Ascending aorta (tissue), 2 donors: Measurements from ENCODE around the gene NCSTN. TPM values are rescaled to one million over a fixed set of nuclear protein-coding genes. Genes with fewer than 3 reads are reported as not detected.

Experiments used
- DNase-seq, 2 donors: peaks; one replicate each; pipeline ENCODE4 v3.0.0-alpha.2; 2019; ENCODE audit warnings: low spot score in 2 of 2
- H3K27ac ChIP-seq, 2 donors: fragments of 200-600 bp; sonication (generic); one replicate each; pipeline ENCODE4 v1.5.1; 2016 to 2017; ENCODE audit warnings: mild to moderate bottlenecking in 1 of 2
- H3K27me3 ChIP-seq: fragments of 200-600 bp; sonication (generic); one replicate; pipeline ENCODE4 v1.5.1; 2017
- H3K36me3 ChIP-seq, 2 donors: fragments of 200-600 bp; sonication (generic); one replicate each; pipeline ENCODE4 v1.5.1; 2016
- H3K4me1 ChIP-seq, 2 donors: fragments of 200-600 bp; sonication (generic); one replicate each; pipeline ENCODE4 v1.5.1; 2016 to 2017; ENCODE audit warnings: mild to moderate bottlenecking in 1 of 2
- H3K4me3 ChIP-seq, 2 donors: fragments of 200-600 bp; sonication (generic); one replicate each; pipeline ENCODE4 v1.5.1; 2016 to 2017; ENCODE audit warnings: mild to moderate bottlenecking in 1 of 2
- H3K9me3 ChIP-seq, 2 donors: fragments of 200-600 bp; sonication (generic); one replicate each; pipeline ENCODE4 v1.5.1; 2016
- CTCF ChIP-seq, 3 experiments: fragments of 200-600 bp in 2 of 3; fragments of 450-650 bp in 1 of 3; sonication (generic) in 2 of 3; IDR thresholded peaks; one replicate each; pipeline ENCODE4 v1.5.1; 2016 to 2019; ENCODE audit warnings: antibody characterized with exemption in 3 of 3, mild to moderate bottlenecking in 1 of 3, moderate library complexity in 1 of 3
- intact Hi-C: fragments of 100-400 bp; cut with DNase I; formaldehyde crosslinking; loops from one replicate; pipeline ENCODE4 v1.15.1; 2023
- total RNA-seq: library from RNA; depleted of rRNA; stranded (reverse); fragments of >200 nt; gene quantifications from one replicate; pipeline ENCODE4 v1.1.0, GENCODE V29; 2016

Gene NCSTN
- total RNA-seq, 1 donor from 2014 or later: 141 TPM

GRCh38 chr1:160371756-160372155 is 28.6 kb downstream of the NCSTN start:
- TF ChIP-seq CTCF (IDR thresholded peaks at IDR 0.05): no peak
- DNase-seq: no peak

GRCh38 chr1:160373696-160374095 is 30.5 kb downstream of the NCSTN start:
- no peak overlapping the region for H3K4me3 ChIP-seq
- no peak for TF ChIP-seq CTCF (IDR thresholded peaks at IDR 0.05)
- intact Hi-C loops: no loop called here
- no peaks in the 10 kb centered on the region for H3K9me3 ChIP-seq
- no peaks in the 10 kb centered on the region for H3K27me3 ChIP-seq
- no peak overlapping the region for H3K27ac ChIP-seq
- H3K4me1 ChIP-seq: no peaks in the 10 kb centered on the region
- DNase-seq: no peak
- H3K36me3 ChIP-seq: no peaks in the 10 kb centered on the region

More at GRCh38 chr1:160371756-160372155, 28.6 kb downstream of the NCSTN start:
- Histone ChIP-seq H3K9me3 (no peaks in the 10 kb centered on the region), H3K4me3 (no peak overlapping the region), H3K27me3 (no peaks in the 10 kb centered on the region), H3K27ac (no peak overlapping the region), H3K4me1 (no peaks in the 10 kb centered on the region), H3K36me3 (no peaks in the 10 kb centered on the region)
- intact Hi-C loops: no loop called here

- Histone ChIP-seq H3K36me3 (no peaks in the 10 kb centered on the region), H3K27me3 (no peaks in the 10 kb centered on the region), H3K4me1 (no peaks in the 10 kb centered on the region), H3K4me3 (no peak overlapping the region), H3K9me3 (no peaks in the 10 kb centered on the region), H3K27ac (peak overlapping the region in 1 of 2 donors; percentile 18)
- intact Hi-C loops: no loop called here
- TF ChIP-seq CTCF (IDR thresholded peaks at IDR 0.05): no peak
- no peak for DNase-seq
Measured at GRCh38 chr1:160374306-160375110, 31.3 kb downstream of the NCSTN start.

- DNase-seq: peak in 1 of 2 donors; percentile 31
- Histone ChIP-seq H3K27ac (no peak overlapping the region), H3K9me3 (no peaks in the 10 kb centered on the region), H3K36me3 (no peaks in the 10 kb centered on the region), H3K27me3 (no peaks in the 10 kb centered on the region), H3K4me3 (no peak overlapping the region), H3K4me1 (no peaks in the 10 kb centered on the region)
- intact Hi-C loops: no loop called here
- TF ChIP-seq CTCF (IDR thresholded peaks at IDR 0.05): no peak
Measured at GRCh38 chr1:160375788-160376524, 32.8 kb downstream of the NCSTN start.

GRCh38 chr1:160376525-160377131 is 33.4 kb downstream of the NCSTN start:
- no peaks in the 10 kb centered on the region for H3K9me3 ChIP-seq
- peak; percentile 69 to 79 (median 70) for TF ChIP-seq CTCF (IDR thresholded peaks at IDR 0.05)
- H3K36me3 ChIP-seq: no peaks in the 10 kb centered on the region
- DNase-seq: no peak
- H3K27me3 ChIP-seq: no peaks in the 10 kb centered on the region
- no peak overlapping the region for H3K27ac ChIP-seq
- no peaks in the 10 kb centered on the region for H3K4me1 ChIP-seq
- no peak overlapping the region for H3K4me3 ChIP-seq
- intact Hi-C loops: no loop called here
